HFF-Myc (cell line): ENCODE data around the gene ANKRD31.

Source experiments
- DNase-seq: peaks from one replicate; pipeline ENCODE4 v3.0.0-alpha.2; 2011; ENCODE audit warnings: low read depth; ENCODE audit errors: extremely low read depth
- H3K4me3 ChIP-seq: replicated peaks from 2 replicates; pipeline ENCODE4 v1.5.1; 2011; ENCODE audit warnings: low read depth, mild to moderate bottlenecking, control low read depth, low read length
- CTCF ChIP-seq: IDR thresholded peaks from 2 replicates; pipeline ENCODE4 v1.5.1; 2012; ENCODE audit warnings: mild to moderate bottlenecking, low read depth, low read length, control low read depth; ENCODE audit errors: missing control alignments

The ANKRD31 gene

GRCh38 chr5:75048457-75048953 lies 188.2 kb downstream of the ANKRD31 start:
- no peak for DNase-seq
- no peak for TF ChIP-seq CTCF
- H3K4me3 ChIP-seq: no peak overlapping the region

- TF ChIP-seq CTCF: no peak
Observed at GRCh38 chr5:75047356-75047755, 189.3 kb downstream of the ANKRD31 start.

GRCh38 chr5:75046366-75047142 lies 190.1 kb downstream of the ANKRD31 start:
- DNase-seq: no peak
- no peak overlapping the region for H3K4me3 ChIP-seq
- no peak for TF ChIP-seq CTCF

More at GRCh38 chr5:75047356-75047755, 189.3 kb downstream of the ANKRD31 start:
- no peak overlapping the region for H3K4me3 ChIP-seq
- no peak for DNase-seq

GRCh38 chr5:75045071-75045470 lies 191.6 kb downstream of the ANKRD31 start:
- TF ChIP-seq CTCF: no peak
- H3K4me3 ChIP-seq: no peak overlapping the region
- DNase-seq: no peak

- DNase-seq: no peak
- no peak for TF ChIP-seq CTCF
- no peak overlapping the region for H3K4me3 ChIP-seq
Observed at GRCh38 chr5:75044406-75044805, 192.3 kb downstream of the ANKRD31 start.

- DNase-seq: no peak
- no peak overlapping the region for H3K4me3 ChIP-seq
- TF ChIP-seq CTCF: no peak
Observed at GRCh38 chr5:75043633-75044264, 192.9 kb downstream of the ANKRD31 start.
